ENCODE measurements around the gene COLEC11. TPM values are rescaled to one million over a fixed set of nuclear protein-coding genes. Genes with fewer than 3 reads are reported as not detected.

Gene COLEC11
- total RNA-seq, 1 experiment from 2014 or later = 1.3 TPM

- CTCF ChIA-PET = interaction anchor here (1.0 to 1.3 kb wide), 2 partner anchors 12 to 21 kb away, joined by 5 to 8 read pairs; no protein-coding TSS in a partner anchor
- no peak overlapping the region for H3K27ac Mint-ChIP-seq
- ATAC-seq (peak; percentile 2), DNase-seq (ENCODE audit: low spot score) (no peak)
- peaks cover 13% of the 10 kb centered on the region for H3K27me3 Mint-ChIP-seq (ENCODE audit: low read depth)
- peaks cover 12% of the 10 kb centered on the region for H3K4me1 Mint-ChIP-seq
- no peaks in the 10 kb centered on the region for H3K36me3 Mint-ChIP-seq
- H3K9me3 Mint-ChIP-seq = peaks cover 3% of the 10 kb centered on the region; the same call in 1 of the 2 replicates
- TF ChIP-seq TP53 (CRISPR knock-in tag; IDR thresholded peaks at IDR 0.05) (no peak), ZNF138 (CRISPR knock-in tag; conservative IDR thresholded peaks at IDR 0.05) (no peak), ESRRA (CRISPR knock-in tag; IDR thresholded peaks at IDR 0.05; ENCODE audit: borderline replicate concordance) (no peak), ZNF121 (CRISPR knock-in tag; IDR thresholded peaks at IDR 0.05) (no peak), ZNF512 (CRISPR knock-in tag; IDR thresholded peaks at IDR 0.05; ENCODE audit: borderline replicate concordance) (no peak), ZBTB43 (CRISPR knock-in tag; IDR thresholded peaks at IDR 0.05) (no peak), NFE2L1 (CRISPR knock-in tag; IDR thresholded peaks at IDR 0.05) (no peak), KAT7 (CRISPR knock-in tag; IDR thresholded peaks at IDR 0.05; ENCODE audit: borderline replicate concordance) (no peak), ATF1 (CRISPR knock-in tag; IDR thresholded peaks at IDR 0.05) (no peak), ATF3 (CRISPR knock-in tag; conservative IDR thresholded peaks at IDR 0.05) (no peak), GTF2I (CRISPR knock-in tag; conservative IDR thresholded peaks at IDR 0.05) (no peak), NR2C2 (CRISPR knock-in tag; IDR thresholded peaks at IDR 0.05) (no peak), FOXK1 (CRISPR knock-in tag; IDR thresholded peaks at IDR 0.05) (no peak), SMAD3 (CRISPR knock-in tag; IDR thresholded peaks at IDR 0.05; ENCODE audit: borderline replicate concordance) (no peak), PRRX2 (CRISPR knock-in tag; IDR thresholded peaks at IDR 0.05) (no peak), ZNF532 (CRISPR knock-in tag; IDR thresholded peaks at IDR 0.05; ENCODE audit: borderline replicate concordance) (no peak)
- TF ChIP-seq, protein P1, sequence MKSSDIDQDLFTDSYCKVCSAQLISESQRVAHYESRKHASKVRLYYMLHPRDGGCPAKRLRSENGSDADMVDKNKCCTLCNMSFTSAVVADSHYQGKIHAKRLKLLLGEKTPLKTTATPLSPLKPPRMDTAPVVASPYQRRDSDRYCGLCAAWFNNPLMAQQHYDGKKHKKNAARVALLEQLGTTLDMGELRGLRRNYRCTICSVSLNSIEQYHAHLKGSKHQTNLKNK (CRISPR knock-in tag; IDR thresholded peaks at IDR 0.05) = no peak
- TF ChIP-seq, protein P2, sequence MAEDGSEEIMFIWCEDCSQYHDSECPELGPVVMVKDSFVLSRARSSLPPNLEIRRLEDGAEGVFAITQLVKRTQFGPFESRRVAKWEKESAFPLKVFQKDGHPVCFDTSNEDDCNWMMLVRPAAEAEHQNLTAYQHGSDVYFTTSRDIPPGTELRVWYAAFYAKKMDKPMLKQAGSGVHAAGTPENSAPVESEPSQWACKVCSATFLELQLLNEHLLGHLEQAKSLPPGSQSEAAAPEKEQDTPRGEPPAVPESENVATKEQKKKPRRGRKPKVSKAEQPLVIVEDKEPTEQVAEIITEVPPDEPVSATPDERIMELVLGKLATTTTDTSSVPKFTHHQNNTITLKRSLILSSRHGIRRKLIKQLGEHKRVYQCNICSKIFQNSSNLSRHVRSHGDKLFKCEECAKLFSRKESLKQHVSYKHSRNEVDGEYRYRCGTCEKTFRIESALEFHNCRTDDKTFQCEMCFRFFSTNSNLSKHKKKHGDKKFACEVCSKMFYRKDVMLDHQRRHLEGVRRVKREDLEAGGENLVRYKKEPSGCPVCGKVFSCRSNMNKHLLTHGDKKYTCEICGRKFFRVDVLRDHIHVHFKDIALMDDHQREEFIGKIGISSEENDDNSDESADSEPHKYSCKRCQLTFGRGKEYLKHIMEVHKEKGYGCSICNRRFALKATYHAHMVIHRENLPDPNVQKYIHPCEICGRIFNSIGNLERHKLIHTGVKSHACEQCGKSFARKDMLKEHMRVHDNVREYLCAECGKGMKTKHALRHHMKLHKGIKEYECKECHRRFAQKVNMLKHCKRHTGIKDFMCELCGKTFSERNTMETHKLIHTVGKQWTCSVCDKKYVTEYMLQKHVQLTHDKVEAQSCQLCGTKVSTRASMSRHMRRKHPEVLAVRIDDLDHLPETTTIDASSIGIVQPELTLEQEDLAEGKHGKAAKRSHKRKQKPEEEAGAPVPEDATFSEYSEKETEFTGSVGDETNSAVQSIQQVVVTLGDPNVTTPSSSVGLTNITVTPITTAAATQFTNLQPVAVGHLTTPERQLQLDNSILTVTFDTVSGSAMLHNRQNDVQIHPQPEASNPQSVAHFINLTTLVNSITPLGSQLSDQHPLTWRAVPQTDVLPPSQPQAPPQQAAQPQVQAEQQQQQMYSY (CRISPR knock-in tag; IDR thresholded peaks at IDR 0.05) = no peak
- POLR2A ChIA-PET = no interaction called here
- peak overlapping the region; percentile 38; the same call in 1 of the 2 replicates for H3K4me3 Mint-ChIP-seq
These were observed 55.4 kb downstream of the COLEC11 start for GRCh38 chr2:3650140-3650920.
